ENCODE results near the gene MLN.
A peak's percentile ranks its signal among the peaks of the same experiment; 100 is the strongest.

MLN gene, protein sequence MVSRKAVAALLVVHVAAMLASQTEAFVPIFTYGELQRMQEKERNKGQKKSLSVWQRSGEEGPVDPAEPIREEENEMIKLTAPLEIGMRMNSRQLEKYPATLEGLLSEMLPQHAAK

DNA sequence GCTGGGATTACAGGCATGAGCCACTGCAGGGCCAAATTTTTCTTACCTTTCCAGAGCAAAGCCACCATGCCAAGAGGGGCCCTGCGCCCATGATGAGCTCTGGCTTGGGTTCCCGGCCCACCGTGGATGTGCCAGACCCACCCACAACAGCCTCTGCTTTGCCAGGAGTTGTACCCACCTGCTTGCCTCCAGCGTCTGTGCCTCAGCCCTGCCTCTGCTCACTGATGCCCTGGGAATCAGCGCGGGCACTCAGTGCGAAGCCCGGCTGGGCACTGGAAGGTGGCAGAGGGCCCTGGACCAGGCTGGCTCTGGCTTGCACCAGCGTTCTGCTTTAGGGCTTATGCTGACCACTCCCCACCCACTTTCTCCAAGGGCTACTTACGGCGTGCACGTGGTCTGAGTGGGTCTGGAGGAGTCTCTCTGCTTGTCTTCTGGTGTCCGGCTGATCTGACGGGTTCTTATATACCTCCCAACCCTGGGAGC lies at the start of gene MLN:
Gene MLN (minus strand): TSS at position 433 of the 483 bp plus-strand sequence. CDS start 2,840 bp downstream, outside the sequence.
- DNase-seq (ENCODE audit: low read depth in 3 of 3) = no peak

DNA sequence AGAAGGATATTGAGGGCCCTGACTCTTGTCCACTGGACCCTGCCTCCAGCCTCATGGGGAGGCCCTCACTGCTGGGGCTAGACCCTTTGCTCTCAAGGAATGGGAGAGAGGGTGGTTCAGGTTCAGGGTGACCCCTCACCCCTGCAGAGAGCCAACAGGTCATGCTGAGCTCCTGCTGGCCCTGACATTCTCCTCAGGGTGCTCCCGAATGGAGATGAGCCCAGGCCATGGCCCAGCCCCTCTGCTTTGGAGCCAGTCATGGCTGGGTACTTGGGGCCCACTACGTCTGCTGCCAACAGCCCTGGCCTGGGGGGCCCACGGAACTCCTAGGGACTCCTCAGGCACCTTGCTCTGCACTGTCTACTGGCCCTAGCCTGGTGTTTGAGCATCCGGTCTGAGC lies 49.2 kb upstream of the MLN start:
- no peak for DNase-seq (ENCODE audit: low read depth in 3 of 3)

DNA sequence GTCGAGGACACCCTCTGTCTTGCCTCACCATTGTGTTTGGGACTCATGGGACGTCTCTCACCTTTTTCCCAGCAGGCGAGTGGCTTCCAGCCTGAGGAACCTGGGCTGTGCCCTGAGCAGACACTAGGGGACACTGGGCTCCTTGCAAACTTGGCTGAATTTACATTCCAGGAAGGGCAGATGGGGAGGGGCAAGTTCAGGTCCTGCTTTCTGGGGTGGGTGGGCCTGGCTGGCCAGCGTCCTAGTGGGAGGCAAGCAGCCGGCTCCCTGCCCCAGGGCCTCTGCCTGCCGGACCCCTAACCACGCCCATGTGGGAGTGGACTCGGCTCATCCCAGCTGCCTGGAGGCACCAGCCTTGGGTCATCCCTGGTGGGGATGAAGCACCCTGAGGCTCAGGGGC lies 48.2 kb upstream of the MLN start:
- DNase-seq (ENCODE audit: low read depth in 3 of 3) = no peak

DNA sequence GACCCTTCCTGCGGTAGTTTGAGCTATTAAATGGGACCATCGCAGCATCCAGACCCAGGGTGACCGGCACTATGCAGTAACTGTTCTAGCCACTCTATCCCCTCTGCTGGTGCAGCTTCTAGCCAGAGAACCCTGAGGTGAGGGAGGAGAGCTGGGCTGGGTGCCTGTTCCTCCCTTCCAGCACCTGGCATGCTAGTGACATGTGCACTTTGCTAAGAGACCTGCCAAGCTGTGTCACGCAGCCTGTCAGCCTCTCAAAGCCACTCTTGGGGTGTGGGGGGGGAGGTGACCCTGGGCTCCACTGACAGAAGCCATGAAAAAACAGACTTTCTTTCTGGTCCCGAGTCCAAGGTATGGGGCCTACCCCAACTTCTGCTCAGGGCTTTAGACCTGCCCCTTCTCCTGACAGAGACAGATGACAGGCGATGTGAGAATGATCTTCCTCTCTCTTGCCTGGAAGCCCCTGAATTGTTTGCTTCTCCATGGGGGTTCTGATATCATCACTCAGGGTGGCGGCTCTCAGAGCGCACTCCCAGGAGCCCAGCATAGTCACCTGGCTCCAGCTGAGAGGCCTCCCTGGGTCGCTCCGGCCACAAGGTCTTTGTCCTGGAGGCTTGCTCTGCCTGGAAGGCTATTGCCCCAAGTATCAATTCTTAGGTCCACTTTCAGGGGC lies 47.2 kb upstream of the MLN start:
- no peak for DNase-seq (ENCODE audit: low read depth in 3 of 3)

DNA sequence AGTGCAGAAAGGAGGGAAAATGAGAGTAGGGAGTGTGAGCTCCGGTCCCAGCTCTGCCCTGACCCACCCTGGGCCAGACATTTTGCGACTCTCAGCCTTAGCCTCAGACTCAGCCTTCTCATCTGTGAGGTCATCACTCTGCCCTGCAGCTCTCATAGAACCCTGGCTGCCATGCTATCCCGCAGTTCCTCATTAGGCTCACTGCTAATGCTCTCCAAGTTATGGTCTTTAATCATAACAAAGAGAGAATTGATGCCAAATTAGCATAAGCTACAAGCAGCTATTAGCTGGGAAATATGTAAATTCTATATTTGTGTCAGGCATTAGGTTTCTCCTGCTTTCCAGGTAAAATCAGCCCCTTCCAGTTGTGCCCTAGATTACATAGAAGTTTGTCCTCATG lies 46.5 kb upstream of the MLN start:
- DNase-seq (ENCODE audit: low read depth in 3 of 3) = no peak

DNA sequence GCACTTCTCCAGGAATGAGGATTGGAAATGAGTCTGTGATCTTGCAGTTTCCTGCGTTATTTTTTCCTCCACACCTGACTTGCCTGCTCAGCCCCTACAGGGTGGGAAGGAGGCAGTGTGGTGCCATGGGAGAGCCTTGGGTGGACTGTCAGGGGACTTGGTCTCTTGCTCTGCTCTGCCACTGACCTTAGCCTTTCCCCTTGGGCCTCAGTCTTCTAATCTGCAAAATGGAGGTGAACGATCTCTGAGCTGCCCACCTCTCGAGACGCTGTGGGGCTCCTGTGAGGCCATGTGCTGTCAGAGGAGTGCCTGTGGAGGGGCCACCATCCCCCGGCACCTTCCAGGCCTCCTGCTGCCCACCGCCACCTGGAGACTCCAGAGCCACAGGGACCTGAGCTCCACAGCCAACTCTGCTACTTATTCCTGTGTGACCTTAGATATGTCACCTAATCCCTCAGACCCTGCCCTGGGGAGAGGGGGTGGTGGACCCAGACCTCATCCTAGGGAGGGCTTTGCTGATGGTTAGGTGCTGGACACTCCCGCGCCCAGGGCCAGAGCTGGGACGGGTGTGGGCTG lies 45.8 kb upstream of the MLN start:
- no peak for DNase-seq (ENCODE audit: low read depth in 3 of 3)

DNA sequence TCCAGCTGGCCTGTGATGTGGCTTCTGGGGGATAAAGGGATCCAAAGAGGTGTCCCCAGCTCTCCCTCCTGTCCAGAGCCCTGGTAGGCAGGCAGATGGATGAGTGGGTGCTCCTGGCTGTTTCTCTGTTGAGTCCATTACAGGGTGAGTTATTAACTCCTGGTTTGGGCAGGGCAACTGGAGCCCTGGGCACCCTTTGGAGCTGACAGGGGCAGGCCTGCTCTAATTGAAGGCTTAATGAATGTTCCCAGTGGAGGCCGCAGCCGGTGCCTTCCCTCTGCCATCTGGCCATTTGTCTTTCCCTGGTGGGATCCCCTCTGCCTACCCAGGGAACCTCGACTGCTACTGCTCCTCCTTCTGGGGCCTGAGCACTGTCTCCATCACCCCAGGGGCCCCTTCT lies 44.7 kb upstream of the MLN start:
- no peak for DNase-seq (ENCODE audit: low read depth in 3 of 3)

DNA sequence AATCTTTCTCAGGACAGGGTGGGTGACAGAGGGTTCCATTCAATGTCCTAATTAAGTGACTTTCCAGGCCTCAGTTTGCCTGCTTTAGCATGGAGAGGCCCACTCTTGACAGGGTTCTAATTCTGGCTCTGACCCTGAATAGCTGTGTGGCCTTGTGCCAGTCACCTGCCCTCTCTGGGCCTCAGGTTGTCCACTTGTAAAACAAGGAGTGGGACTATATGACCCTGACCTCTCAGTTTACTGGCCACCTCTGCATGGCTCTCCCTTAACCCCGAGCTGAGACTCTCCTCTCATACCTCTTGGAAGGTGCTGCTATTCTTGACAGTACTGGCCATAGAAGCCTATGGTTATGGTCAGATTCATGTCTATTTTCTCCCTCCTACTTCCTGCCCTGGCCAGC lies 44.1 kb upstream of the MLN start:
- DNase-seq (ENCODE audit: low read depth in 3 of 3) = no peak

DNA sequence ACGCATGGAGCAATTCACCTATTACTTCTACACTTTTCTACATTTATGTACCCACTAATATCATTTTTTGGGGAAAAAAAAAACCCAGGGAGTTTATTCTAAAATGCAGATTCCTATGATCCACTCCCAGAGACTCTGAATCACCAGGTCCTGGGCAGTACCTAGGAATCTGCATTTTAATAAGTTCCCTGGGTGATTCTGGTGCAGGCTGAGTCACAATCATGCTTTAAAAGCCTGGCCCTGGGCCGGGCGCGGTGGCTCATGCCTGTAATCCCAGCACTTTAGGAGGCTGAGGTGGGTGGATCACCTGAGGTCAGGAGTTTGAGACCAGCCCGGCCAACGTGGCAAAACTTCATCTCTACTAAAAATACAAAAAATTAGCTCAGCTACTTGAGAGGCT lies 43.3 kb upstream of the MLN start:
- DNase-seq (ENCODE audit: low read depth in 3 of 3) = no peak

DNA sequence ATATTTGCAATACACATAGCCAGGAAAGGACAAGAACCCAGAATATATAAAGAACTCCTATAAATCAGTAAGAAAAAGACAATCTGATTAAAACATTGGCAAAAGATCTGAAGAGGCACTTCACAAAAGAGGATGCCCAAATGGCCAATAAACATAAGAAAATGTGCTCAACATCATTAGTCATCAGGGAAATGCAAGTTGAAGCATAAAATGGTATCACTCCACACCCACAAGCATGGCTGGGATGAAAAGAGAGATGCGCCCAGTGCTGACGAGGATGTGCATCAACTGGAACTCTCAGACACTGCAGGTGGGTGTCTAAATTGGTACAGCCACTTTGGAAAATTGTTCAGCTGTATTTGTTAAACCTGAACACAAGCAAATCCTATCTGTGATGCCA lies 42.4 kb upstream of the MLN start:
- no peak for DNase-seq (ENCODE audit: low read depth in 3 of 3)

DNA sequence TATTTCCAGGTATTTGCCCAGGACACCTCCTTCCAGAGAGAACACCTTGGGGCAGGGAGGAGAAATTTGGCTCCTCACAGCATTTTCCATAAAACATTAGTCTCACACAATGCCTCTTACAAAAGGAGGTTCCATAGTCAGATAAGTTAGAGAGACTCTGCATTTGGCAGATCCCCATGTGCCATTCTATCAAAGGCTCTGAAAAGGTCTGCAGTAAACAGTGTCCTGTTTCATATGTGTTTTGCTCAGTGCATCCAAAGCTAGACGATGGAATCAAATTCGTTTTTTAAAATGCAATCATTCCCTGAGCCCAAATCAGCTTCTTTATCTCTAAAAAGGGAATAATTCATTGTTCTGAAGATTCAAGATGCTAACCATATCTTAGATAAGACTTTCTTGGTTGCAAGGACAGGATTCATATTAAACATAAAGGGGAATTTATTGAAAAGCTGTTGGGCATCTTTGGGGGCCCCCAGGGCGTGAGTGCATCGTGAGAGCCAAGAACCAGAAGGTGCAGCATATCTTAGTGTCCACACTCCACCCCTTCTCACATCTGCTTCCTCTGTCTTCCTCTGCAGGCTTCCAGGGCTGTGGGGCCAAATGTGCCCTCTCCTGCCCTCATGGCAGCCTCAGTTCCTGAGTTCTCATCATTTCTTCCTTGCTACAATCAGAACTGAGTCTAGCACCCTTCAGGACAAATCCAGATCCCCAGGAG lies 41.4 kb upstream of the MLN start:
- DNase-seq (ENCODE audit: low read depth in 3 of 3) = no peak

DNA sequence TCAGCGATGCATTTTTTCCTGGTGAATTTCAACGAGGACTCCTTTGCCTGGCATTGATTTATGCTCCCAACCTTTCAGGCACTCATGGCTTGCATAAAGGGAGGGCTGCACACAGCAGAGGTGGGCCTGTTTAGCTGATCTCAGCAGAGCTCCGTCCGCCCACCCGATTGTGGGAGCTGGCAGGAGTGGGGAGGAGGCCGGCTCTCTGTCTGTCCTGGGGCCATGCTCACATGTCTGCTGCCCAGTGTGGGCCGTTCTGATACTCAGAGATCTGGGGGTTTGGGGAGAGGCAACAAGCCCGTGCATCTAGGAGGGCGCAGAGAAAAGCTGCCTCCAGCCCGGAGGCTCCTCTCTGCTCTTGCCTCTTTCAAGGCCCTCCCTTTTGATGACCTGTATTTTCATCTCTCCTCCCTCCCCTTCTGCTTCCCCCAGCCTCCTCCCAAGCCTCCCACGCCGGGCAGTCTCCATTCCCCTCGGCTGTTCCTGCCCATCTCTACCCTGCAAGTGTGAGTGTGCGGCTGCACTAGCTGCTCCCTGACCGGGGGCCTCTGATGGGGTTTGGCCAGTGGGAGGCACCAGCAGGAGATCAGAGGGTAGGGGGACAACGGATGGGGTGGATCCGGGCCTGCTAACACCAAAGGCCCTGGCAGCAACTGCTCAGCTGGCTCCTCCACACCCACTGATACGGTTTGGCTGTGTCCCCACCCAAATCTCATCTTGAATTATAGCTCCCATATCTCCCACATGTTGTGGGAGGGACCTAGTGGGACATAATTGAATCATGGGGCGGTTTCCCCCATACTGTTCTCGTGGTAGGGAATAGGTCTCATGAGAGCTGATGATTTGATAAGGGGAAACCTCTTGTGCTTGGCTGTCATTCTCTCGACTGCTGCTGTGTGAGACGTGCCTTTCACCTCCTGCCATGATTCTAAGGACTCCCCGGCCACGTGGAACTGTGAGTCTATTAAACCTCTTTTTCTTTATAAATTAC lies 39.6 kb upstream of the MLN start:
- DNase-seq (ENCODE audit: low read depth in 3 of 3) = no peak

DNA sequence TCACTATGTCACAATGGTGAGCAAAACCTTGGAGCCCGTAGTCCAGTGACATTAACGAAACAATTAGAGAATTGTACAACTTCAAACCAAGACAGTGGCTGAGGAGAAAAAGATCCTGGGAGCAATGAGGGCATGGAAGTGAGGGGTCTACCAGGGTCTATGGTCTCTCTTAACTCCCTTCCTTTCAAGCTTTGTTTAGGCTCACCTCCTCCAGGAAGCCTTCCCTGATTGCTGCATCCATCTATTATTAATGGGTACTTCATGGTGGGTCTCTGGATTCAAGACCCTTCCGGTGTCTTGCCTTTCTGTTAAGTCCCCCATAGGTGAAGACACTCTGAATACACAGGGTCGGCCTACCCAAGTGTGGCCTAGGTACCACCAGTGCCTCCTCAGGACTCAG lies 38.1 kb upstream of the MLN start:
- no peak for DNase-seq (ENCODE audit: low read depth in 3 of 3)

DNA sequence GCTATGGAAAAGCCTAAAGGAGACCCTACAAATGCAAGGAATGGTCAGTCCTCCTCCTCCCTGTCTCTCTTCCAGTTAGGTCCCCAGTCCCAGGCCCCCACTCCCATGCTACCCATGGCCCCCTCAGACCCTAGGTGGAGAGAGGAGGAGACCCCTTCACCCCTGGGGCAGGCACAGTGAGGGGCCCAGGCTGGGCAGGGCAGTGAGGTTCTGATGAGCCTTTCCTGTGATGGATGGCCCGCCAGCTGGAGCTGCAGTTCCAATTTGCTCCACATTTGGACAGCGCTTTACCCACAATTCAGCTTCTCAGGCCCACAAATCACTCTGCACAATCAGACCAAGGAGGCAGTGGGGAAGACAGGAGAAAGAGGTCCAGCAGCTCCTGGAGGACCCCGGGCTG lies 37.3 kb upstream of the MLN start:
- no peak for DNase-seq (ENCODE audit: low read depth in 3 of 3)

DNA sequence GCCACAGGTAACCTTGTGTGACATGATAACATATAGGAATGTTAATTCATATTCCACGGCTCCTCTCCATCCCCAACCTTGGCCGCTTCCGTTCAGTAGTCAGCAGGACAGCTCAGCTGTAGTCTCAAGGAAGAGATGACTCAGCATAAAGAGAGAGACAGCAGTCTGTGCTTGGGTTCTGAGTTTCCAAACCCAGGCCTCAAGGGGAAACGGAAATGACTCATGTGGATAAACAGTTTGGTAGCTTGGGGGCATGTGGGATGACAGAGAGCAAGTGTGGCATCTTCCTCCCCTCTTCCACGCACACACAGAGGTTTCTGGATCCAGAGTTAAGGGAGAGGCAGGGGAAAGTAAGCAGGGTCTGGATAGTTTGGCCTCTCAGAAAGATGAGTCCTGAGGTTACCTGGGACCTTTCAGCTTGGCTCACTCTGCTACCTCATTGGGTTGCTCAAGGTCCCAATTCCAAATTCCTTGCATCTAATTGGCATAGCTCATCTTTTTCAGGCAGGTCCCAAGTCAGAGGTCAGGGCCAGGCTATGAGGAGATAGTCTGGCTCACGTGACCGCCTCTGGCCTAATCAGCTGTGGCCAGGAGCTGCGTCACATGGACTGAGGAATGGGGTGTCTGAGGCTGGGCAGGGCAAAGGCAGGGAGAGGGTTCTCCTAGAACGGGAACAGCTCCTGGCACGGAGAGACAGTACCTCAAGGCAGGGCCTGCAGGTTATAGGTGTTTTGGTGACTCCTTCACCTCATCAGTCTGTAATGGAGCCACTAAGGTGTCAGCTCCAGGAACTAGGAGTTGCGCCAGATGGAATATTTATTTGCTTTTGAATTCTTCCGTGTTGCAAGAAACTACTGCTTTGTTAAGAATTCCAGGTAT lies 36.5 kb upstream of the MLN start:
- DNase-seq (ENCODE audit: low read depth in 3 of 3) = peak; percentile 17 to 46 (median 28)

DNA sequence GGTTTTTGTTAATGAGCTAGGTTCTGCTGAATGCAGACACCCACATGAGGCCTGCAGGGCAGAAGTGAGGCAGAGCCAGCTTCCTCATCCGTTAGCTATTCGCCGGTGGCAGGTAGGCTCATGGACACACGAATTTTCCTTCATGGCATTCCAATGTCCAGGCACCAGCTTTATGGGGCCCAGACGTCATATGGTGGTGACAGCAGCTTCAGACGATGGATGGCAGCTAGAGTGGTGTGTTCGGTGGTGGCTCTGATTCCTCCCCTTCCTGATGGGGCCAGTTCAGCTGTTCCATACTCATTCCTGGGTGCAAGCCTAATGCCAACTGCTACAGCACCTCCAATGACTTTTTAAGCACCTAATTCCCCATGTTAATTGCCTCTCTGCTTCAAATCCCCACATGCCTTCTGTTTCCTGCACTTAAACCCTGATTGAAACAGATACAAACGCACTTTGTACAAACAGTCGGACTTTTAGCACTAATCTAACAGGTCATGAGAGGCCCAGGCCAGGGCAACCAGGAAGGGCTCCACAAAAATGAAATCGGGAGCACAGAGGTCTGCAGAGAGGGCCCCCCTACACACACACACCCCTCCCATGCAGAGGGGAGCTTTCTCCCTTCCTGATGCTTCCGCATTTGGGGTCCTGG lies 35.7 kb upstream of the MLN start:
- no peak for DNase-seq (ENCODE audit: low read depth in 3 of 3)

DNA sequence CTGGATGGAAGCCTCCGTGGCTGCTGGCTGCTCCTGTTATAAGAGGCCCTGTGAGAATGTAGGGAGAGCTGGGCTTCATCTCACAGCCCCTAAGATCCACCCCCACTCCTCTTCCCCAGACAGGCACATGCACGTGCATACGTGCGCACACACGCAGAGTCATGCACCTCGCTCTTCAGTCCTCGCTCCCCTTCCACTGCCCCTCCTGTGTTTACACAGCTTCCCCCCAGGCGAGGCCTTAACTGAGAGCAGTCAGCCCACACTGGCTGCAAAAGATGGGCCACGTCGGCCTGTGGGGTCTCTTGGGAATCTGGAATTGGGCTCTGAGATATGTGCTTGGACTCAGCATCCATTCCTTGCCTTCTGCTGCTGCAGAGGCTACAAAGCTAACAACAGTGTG lies 35.2 kb upstream of the MLN start:
- no peak for DNase-seq (ENCODE audit: low read depth in 3 of 3)

DNA sequence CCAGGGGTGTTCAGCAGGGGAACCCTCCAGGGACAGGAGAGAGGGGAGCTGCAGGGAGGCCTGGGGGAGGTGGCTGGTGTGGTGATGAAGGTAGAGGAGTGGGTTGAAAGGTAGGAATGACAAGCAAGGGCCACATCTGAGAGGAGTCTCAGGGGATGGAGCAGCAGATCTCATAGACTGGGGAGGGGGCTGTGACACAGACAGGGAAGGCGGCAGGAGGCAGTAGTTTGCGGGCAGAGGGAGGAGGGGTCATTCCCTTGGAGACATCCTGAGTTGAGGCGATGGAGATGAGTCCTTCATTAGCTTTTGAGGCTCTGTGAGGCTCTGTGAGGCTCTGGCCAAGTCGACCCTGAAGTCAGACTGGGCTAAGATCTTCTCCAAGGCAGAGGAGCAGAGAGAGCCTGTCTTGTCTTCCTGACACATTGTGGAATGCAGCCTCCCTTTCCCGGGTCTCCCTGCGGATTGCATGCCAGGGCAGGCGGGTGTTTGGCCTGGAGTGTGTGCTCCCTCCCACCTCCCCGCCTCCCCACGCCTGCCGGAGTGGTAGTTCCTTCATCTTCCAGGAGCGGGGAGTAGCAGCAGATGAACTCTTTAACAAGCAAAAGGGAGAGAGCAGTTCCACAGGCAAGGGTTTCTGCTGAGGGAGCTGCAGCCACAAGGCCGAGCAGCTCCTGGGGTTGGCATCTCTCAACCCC lies 34.3 kb upstream of the MLN start:
- DNase-seq (ENCODE audit: low read depth in 3 of 3) = no peak

DNA sequence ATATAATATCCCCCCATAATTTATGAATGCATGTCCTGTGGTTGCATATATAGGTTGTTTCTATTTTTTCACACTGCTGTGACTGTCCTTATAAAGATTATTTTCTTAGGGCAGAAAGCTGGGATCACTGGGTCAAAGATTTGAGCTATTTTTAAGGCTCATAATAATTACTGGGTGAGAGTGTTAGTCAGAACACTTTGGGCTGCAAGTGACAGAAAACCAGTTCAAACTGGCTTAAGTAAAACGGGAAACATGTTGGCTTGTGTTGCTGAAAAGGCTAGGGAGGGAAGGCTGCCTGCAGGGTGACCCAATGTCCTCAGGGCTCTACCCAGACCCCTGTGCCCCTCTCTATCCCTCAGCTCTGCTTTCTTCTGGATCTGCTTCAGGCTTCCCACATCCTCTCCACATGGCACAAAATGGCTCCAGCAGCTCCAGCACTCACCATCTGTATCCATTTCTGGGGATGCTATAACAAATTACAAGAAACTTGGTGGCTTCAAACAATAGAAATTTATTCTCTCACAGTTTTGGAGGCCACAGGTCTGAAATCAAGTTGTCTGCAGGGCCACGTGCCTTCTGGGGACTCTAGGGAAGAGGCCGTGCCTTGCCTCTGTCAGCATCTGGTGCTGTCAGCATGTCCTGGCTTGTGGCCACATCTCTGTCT lies 33.1 kb upstream of the MLN start:
- no peak for DNase-seq (ENCODE audit: low read depth in 3 of 3)
